Embryonic facial prominence (tissue), 1 donor: ENCODE data around the gene TFDP3.

Experiments used
- DNase-seq: peaks from one replicate; pipeline ENCODE4 v3.0.0-alpha.2; 2016; ENCODE audit errors: extremely low spot score

TFDP3 gene

DNA sequence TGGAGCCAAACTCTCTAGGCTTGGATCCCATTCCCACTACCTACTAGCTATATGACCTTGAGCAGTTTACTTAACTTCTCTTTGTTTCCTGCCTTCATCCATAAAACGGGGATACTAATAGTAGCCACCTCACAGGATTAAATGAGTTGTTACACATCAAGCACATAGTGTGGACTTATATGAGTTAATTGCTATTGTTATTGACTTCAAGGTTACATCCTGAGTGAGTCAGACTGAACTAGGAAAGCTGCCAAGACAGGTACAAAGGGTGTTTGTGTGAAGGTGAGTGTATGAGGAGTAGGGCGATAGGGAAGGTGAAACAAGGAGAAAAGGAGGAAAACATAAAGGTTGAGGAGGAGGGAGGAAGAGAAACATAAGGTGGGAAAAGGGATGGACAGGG, 32.2 kb downstream of the TFDP3 start:
- no peak for DNase-seq

DNA sequence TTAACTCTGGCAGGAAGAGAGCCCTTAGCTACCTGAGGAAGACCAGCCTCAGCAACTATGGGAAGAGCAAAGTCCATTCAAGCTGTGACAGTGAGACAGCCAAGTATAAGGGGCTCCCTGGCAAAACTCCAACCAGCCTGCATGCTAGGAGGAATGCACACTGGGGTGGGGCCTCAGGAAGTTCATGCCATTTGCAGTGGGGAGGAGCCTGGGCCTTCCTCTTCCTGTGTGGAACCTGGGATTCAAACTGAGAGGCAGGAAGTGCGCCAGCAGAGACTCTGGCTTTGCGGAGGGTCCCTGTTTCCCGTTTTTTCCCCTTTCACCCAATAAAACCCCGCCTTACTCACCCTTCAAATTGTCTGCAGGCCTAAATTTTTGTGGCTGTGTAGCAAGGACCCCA, 33.0 kb downstream of the TFDP3 start:
- no peak for DNase-seq

GRCh38 chrX:133183806-133184205, 34.3 kb downstream of the TFDP3 start:
- no peak for DNase-seq

DNA sequence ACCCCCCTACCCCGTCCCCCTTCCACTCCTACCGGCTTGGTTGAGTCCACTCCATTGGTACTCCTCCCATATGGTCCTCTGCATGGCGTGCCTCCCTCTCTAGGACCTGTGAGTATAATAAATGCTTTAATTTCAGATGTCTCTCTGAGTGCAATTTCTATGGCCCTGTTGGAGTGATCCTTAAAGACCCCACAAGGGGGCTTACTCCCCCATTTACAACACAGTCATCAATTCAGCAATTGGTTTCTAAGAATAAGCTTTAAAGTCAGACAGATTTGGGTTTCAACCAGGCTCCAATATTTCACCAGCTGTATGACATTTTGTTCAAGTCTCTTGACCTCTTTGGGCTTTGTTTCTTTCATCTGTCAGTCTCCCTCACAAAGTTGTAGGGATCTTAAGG, 38.7 kb downstream of the TFDP3 start:
- DNase-seq: no peak

- DNase-seq: no peak
These were observed 41.0 kb downstream of the TFDP3 start for GRCh38 chrX:133177202-133177601.

DNA sequence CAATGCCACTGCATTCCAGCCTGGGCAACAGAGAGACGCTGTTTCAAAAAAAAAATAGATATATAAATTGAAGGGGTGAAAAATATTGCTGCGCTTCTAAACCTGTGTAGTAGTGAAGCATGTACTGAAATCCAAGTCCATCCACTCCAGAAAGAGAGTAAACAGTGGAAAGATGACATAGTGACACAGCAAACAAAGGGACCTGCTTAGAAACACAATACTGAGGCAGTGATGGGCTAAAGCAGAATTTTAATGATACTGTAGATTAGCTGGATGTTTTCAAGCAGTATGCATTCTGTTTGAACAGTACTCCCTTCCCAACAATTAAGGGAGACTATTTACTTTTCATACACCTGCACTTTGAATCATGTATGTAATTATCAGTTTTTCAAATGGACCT, 42.5 kb downstream of the TFDP3 start:
- DNase-seq: no peak

DNA sequence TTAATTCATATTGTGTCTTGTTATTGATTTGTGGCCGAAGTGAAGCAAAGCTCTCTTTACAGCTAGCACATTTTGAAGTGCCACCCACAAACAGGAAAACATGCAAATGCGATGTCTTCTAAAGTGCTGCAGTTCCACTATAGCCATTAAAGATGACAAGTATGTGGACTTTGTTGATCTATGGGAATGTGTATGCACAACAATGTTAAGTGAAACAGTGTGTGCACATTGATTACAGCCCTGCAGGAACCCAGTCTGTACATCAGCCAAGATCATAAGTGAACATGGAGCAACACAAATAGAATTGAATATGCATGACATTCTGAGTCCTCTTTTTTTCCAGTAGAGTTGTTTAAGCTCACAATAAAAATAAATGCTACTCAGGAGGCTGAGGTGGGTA, 43.0 kb downstream of the TFDP3 start:
- DNase-seq: no peak

DNA sequence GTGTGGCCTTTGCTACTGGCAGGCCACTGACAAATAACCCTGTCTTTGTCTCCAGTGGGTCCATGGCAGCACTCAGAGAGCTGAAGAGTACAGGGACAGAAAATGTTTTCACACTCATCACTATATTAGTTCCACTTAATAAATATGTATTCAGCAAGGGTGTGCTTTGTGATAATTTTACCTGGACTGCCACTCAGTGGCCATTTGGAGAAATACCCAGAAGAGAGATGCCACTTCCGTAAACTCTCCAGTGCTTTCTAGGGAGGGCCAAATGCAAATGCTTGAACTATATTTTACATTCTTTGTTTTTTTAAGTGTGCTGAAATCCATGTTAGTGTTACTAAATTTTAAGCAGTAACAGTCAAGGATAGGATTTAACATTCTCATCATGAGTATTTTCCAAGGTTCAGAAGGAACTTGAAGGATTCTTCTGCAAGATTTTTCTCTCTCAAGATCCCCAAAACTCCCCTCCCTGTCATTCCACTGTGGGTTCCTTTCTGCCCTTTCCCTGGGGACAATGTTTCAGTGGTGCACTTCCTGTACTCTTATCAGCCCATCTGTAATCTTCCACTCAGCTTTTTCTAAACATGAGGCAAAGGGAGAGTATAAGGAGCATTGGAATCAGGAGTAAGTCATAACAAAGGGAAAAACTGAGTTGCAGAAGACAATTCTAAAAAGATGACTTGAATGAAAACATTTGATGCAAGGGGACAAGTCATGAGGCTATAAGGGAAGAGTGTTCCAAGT, 46.0 kb downstream of the TFDP3 start:
- DNase-seq: no peak
